WI38 (cell line): ENCODE data around the gene FGF14.

Source experiments
- H3K4me3 ChIP-seq: 2 replicates; pipeline ENCODE4 v1.5.1; 2011; ENCODE audit warnings: low read depth, mild to moderate bottlenecking, control low read depth, low read length
- TF ChIP-seq, protein P1 (sequence below): IDR thresholded peaks from 2 replicates; pipeline ENCODE4 v1.5.1; 2012; ENCODE audit warnings: low read depth, mild to moderate bottlenecking, control low read depth, low read length

The FGF14 gene

DNA sequence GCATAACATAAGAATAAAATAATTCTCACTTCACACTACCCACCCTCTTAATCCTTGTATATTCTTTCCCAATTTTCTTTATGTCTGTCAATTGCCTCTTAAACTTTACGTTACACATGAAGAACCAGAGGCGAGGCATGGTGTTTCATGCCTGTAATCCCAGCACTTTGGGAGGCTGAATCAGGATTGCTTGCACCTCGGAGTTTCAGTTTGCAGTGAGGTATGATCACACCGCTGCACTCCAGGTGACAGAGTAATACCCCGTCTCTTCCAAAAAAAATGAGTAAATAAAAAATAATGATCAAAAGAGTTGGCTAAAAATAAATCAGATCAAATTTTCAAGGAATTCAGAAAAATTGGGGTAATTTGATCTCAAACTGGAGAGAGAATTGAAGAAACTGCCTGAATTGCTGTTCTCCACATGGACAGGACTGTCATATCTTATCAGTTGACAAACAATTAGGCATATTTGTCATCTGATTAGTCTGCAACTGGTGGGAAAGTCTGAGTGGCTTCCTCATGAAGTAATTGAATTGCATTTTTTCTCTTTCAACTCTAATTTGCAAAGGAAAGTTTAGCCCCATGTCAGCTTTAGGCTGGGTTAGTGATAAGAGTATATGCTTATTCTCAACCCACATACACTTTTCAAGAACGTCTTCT is 646.5 kb downstream of the FGF14 start:
- no peak overlapping the region for H3K4me3 ChIP-seq
- TF ChIP-seq, protein P1, sequence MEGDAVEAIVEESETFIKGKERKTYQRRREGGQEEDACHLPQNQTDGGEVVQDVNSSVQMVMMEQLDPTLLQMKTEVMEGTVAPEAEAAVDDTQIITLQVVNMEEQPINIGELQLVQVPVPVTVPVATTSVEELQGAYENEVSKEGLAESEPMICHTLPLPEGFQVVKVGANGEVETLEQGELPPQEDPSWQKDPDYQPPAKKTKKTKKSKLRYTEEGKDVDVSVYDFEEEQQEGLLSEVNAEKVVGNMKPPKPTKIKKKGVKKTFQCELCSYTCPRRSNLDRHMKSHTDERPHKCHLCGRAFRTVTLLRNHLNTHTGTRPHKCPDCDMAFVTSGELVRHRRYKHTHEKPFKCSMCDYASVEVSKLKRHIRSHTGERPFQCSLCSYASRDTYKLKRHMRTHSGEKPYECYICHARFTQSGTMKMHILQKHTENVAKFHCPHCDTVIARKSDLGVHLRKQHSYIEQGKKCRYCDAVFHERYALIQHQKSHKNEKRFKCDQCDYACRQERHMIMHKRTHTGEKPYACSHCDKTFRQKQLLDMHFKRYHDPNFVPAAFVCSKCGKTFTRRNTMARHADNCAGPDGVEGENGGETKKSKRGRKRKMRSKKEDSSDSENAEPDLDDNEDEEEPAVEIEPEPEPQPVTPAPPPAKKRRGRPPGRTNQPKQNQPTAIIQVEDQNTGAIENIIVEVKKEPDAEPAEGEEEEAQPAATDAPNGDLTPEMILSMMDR: no peak

DNA sequence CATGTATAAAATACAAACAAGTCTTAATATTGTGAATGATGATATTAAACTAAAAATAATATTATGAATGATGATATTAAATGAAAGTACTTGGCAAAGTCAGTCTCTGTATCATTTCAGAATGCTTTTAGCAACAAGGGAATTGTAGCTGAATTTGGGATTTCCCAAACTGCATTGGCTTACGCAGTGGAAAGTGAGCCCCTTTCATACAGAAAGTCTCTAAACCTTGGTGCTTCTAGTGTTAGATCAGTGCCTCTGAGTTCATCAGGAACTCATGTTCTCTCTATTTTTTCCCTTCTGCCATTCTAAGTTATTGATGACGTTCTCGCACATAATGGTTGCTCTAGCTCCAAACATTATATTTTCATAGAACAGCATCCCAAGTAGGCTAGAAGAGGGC is 649.4 kb downstream of the FGF14 start:
- TF ChIP-seq, protein P1: no peak
- no peak overlapping the region for H3K4me3 ChIP-seq

DNA sequence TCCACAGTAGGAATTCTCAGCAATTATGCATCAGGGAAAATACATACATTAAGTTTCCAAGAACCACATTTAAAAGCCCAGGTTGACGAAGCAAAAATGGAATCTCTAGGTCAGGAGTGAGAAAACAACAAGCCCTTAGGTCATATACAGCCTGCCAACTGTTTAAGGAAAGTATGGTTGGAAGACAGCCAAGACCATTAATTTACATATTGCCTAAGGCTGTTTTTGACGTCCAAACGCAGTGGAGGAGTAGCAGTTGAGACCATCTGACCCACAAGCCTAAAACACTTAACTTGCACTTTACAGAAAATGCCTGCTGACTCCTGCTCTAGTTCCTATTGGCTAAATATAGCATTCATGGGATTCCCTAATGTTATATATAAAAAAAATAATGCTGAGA is 650.4 kb downstream of the FGF14 start:
- H3K4me3 ChIP-seq: no peak overlapping the region
- TF ChIP-seq, protein P1: no peak

DNA sequence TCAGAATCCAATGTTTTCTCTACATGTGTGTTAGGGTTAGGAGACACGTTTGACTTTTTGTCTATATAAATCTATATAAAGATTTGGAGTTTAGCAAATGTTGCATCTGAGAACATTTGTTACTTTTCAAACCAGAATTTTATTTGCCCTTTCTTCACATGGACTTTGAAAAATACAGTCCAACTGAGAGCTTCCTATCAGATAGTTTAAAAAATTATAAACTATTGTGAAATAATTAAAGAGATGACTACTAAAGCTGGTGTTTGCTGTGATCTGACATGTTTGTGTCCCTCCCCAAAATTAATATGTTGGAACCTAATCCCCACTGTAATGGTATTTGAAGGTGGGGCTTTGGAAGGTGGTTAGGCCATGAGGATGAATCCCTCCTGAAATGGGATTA is 652.3 kb downstream of the FGF14 start:
- no peak overlapping the region for H3K4me3 ChIP-seq
- TF ChIP-seq, protein P1: no peak

DNA sequence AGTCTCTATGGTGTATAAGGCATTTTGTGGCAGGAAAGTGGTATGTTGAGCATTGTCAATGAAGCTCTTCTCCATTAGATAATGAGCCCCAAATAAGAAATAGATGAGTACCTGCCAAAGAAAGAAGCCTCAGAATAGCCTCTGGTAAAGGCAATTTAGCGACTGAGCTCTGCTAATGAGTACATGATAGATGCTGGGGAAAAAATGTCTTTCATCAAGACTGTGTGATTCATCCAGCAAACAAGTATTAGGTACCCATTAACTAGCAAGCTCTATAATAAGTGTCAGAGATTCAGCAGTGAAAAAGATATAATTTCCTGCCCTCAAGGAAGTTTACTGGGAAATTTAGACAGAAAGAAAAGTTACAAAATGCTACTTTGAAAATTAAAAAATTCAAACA is 654.8 kb downstream of the FGF14 start:
- TF ChIP-seq, protein P1: no peak
- H3K4me3 ChIP-seq: no peak overlapping the region

DNA sequence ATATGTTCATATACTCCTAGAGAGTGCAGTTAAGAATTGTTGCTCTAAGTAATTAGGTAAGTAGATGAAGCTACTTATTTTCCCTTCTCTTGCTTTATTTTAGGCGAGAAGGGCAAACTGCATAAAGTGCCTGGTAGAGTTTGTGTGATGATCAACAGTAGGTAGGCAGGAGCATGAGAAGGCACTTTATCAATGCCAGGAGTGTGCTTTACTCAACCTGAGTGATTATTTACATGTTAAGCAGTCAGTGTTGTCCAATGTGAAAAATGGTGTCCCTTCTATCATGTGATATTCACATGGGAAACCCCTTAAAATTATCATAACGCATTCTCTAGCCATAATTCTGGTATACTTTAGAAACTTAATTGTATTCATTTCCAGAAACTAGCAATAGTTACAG is 655.3 kb downstream of the FGF14 start:
- H3K4me3 ChIP-seq: no peak overlapping the region
- TF ChIP-seq, protein P1: no peak

DNA sequence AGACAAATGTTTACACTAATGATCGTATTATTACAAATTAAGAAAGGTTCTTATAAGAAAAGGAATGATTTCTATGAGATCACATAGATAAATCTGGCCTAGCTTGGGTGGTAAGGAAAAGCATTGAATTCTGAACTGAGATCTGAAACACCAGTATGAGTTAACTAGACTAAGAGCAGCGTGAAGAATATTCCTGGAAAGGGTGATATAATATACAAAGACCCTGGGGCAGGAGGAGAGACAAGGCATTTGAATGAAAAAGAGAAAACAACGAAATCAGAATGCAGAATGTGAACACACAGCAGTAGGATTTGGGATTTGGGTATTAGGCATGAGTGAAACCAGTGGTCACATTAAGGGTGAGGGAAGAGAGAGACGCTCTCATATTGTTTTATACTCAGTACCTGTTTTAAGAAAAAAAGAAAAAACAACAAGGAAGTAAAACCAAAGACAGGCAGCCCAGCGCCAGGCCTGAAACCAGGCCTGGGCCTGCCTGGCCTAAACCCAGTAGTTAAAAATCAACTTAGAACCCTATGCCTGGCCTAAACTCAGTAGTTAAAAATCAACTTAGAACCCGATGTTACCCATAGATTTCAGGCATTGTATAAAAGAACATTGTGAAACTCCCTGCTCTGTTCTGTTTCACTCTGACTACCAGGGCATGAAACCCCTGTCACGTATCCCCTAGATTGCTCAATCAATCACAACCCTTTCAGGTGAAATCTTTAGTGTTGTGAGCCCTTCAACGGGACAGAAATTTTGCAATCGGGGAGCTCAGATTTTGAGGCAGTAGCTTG is 662.3 kb downstream of the FGF14 start:
- TF ChIP-seq, protein P1: no peak
- H3K4me3 ChIP-seq: no peak overlapping the region
